Measurements from ENCODE around the gene PPP1R9A. TPM values are rescaled to one million over a fixed set of nuclear protein-coding genes. Genes with fewer than 3 reads are reported as not detected.

PPP1R9A gene
- polyA plus RNA-seq, 3 donors: not detected

DNA sequence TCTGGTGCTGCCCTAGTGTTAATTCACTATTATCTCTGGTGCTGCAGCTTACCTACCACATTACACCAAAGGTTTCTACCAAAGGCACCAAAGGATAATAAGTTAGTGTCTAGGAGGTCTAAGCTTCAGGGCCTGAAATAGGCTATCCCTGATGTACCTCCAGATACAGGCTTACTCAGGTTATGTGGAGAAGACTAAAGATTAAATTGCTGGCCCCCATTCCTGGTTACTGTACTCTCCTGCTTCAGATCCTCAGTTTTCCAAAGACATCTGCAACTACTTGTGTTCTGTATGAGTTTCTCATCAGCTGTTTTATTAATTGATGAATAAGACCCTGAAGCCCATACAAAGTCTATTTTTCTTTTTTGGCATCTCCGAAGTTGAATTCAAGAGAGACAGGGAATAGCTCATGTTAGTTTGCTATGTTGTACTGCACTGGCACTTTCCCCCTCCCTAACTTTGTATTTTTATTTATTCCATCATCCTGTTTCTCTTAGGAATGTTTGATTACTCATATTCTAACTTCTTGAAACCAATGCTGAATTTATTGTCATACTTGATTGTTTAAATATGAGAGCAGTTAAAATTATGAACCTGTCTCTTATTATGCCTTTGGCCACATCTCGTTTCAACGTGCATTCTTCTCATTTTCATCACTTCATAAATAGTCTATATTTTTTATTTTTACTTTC, 331.0 kb downstream of the PPP1R9A start:
- Mint-ChIP-seq H3K9me3 (peaks cover 0 to 5% (median 0%) of the 10 kb centered on the region in 7 donors), H3K4me3 (no peak overlapping the region), H3K27ac (no peak overlapping the region), H3K4me1 (no peaks in the 10 kb centered on the region), H3K36me3 (no peaks in the 10 kb centered on the region), H3K27me3 (ENCODE audit: low read depth in 3 of 3) (peaks cover 0 to 4% (median 0%) of the 10 kb centered on the region in 3 donors)
- Histone ChIP-seq H3K27me3 (ENCODE audit: control insufficient read depth in 2 of 2, insufficient read depth in 2 of 2, low read length in 2 of 2) (no peaks in the 10 kb centered on the region), H2AFZ (ENCODE audit: insufficient read depth, low read depth, low read length, poor library complexity, severe bottlenecking) (no peak overlapping the region), H3K4me2 (replicated peaks; ENCODE audit: extremely low read depth, low read length, poor library complexity, severe bottlenecking) (no peak overlapping the region), H3K79me2 (ENCODE audit: insufficient read depth, low read length) (no peaks in the 10 kb centered on the region), H4K20me1 (ENCODE audit: insufficient read depth, low read length) (no peaks in the 10 kb centered on the region), H3K9me3 (replicated peaks in 1 of 2; ENCODE audit: control insufficient read depth in 1 of 2, insufficient read depth in 1 of 2, low read length in 2 of 2) (no peaks in the 10 kb centered on the region), H3K27ac (ENCODE audit: low read depth in 1 of 2, low read length in 2 of 2) (no peak overlapping the region), H3K9ac (ENCODE audit: insufficient read depth, low read length, poor library complexity, severe bottlenecking) (no peak overlapping the region), H3K4me3 (replicated peaks in 1 of 3; ENCODE audit: low read depth in 2 of 3, low read length in 3 of 3) (no peak overlapping the region), H3K36me3 (replicated peaks in 1 of 2; ENCODE audit: control insufficient read depth in 1 of 2, insufficient read depth in 2 of 2, low read length in 2 of 2) (no peaks in the 10 kb centered on the region), H3K4me1 (ENCODE audit: control insufficient read depth in 1 of 2, insufficient read depth in 2 of 2, low read length in 2 of 2) (no peaks in the 10 kb centered on the region)
- no peak for DNase-seq
- no CpG with 5 or more reads among the region's 3 CpGs for WGBS (ENCODE audit: insufficient coverage)
- TF ChIP-seq, protein P1, sequence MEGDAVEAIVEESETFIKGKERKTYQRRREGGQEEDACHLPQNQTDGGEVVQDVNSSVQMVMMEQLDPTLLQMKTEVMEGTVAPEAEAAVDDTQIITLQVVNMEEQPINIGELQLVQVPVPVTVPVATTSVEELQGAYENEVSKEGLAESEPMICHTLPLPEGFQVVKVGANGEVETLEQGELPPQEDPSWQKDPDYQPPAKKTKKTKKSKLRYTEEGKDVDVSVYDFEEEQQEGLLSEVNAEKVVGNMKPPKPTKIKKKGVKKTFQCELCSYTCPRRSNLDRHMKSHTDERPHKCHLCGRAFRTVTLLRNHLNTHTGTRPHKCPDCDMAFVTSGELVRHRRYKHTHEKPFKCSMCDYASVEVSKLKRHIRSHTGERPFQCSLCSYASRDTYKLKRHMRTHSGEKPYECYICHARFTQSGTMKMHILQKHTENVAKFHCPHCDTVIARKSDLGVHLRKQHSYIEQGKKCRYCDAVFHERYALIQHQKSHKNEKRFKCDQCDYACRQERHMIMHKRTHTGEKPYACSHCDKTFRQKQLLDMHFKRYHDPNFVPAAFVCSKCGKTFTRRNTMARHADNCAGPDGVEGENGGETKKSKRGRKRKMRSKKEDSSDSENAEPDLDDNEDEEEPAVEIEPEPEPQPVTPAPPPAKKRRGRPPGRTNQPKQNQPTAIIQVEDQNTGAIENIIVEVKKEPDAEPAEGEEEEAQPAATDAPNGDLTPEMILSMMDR (IDR thresholded peaks at IDR 0.05): no peak
- intact Hi-C loops (cut with micrococcal nuclease): no loop called here

DNA sequence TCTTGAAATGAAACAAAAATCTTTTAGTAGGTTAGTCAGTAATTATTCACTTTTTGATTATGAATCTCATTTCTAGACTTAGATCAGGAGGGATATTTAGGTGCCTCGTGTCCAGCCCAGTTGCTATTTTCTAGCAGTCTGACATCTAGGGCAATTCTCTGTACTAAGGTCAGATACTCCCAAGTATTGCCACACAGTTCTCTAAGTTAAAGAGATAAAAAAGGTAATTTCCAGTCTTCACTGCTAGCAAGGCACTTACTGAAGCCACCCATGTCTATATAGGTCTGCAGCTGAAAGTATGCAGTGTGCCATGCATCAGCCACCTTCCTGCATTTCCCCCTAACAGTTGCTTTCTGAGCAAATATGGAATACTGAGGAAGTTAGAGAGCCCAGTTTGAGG, 333.5 kb downstream of the PPP1R9A start:
- Histone ChIP-seq H3K27me3 (ENCODE audit: control insufficient read depth in 2 of 2, insufficient read depth in 2 of 2, low read length in 2 of 2) (no peaks in the 10 kb centered on the region), H3K4me2 (replicated peaks; ENCODE audit: extremely low read depth, low read length, poor library complexity, severe bottlenecking) (no peak overlapping the region), H3K27ac (ENCODE audit: low read depth in 1 of 2, low read length in 2 of 2) (no peak overlapping the region), H3K36me3 (replicated peaks in 1 of 2; ENCODE audit: control insufficient read depth in 1 of 2, insufficient read depth in 2 of 2, low read length in 2 of 2) (no peaks in the 10 kb centered on the region), H3K4me1 (ENCODE audit: control insufficient read depth in 1 of 2, insufficient read depth in 2 of 2, low read length in 2 of 2) (no peaks in the 10 kb centered on the region), H4K20me1 (ENCODE audit: insufficient read depth, low read length) (no peaks in the 10 kb centered on the region), H3K9ac (ENCODE audit: insufficient read depth, low read length, poor library complexity, severe bottlenecking) (no peak overlapping the region), H3K4me3 (replicated peaks in 1 of 3; ENCODE audit: low read depth in 2 of 3, low read length in 3 of 3) (no peak overlapping the region), H2AFZ (ENCODE audit: insufficient read depth, low read depth, low read length, poor library complexity, severe bottlenecking) (no peak overlapping the region), H3K9me3 (replicated peaks in 1 of 2; ENCODE audit: control insufficient read depth in 1 of 2, insufficient read depth in 1 of 2, low read length in 2 of 2) (no peaks in the 10 kb centered on the region), H3K79me2 (ENCODE audit: insufficient read depth, low read length) (no peaks in the 10 kb centered on the region)
- H3K4me1 Mint-ChIP-seq: no peaks in the 10 kb centered on the region
- no peak for DNase-seq
- H3K27ac Mint-ChIP-seq: no peak overlapping the region
- no peaks in the 10 kb centered on the region for H3K36me3 Mint-ChIP-seq
- H3K9me3 Mint-ChIP-seq: no peaks in the 10 kb centered on the region
- intact Hi-C loops (cut with micrococcal nuclease): no loop called here
- TF ChIP-seq, protein P1 (IDR thresholded peaks at IDR 0.05): no peak
- no peak overlapping the region for H3K4me3 Mint-ChIP-seq
- WGBS (ENCODE audit: insufficient coverage): no CpG with 5 or more reads among the region's 1 CpG
- H3K27me3 Mint-ChIP-seq (ENCODE audit: low read depth in 3 of 3): peaks cover 0 to 4% (median 0%) of the 10 kb centered on the region in 3 donors
